ENCODE measurements around the gene TOGARAM1.

TOGARAM1 gene

GRCh38 chr14:44952391-44953110, 9.4 kb upstream of the TOGARAM1 start:
- in situ Hi-C loops (cut with HindIII; ENCODE audit: low sequenced_read_pairs) = no loop called here
- TF ChIP-seq CTCF (IDR thresholded peaks at IDR 0.05; ENCODE audit: low read depth, low read length) = no peak
- no peak overlapping the region for H3K4me3 ChIP-seq (ENCODE audit: low read depth, low read length)
- DNase-seq (ENCODE audit: low read depth, low spot score) = no peak

- in situ Hi-C loops (cut with HindIII; ENCODE audit: low sequenced_read_pairs) = no loop called here
- no peak for DNase-seq (ENCODE audit: low read depth, low spot score)
- no peak overlapping the region for H3K4me3 ChIP-seq (ENCODE audit: low read depth, low read length)
- no peak for TF ChIP-seq CTCF (IDR thresholded peaks at IDR 0.05; ENCODE audit: low read depth, low read length)
Observed at GRCh38 chr14:44954750-44955149, 7.2 kb upstream of the TOGARAM1 start.

- no peak for TF ChIP-seq CTCF (IDR thresholded peaks at IDR 0.05; ENCODE audit: low read depth, low read length)
- DNase-seq (ENCODE audit: low read depth, low spot score) = no peak
- H3K4me3 ChIP-seq (ENCODE audit: low read depth, low read length) = no peak overlapping the region
- in situ Hi-C loops (cut with HindIII; ENCODE audit: low sequenced_read_pairs) = no loop called here
Observed at GRCh38 chr14:44955528-44955927, 6.5 kb upstream of the TOGARAM1 start.

- no peak for TF ChIP-seq CTCF (IDR thresholded peaks at IDR 0.05; ENCODE audit: low read depth, low read length)
- H3K4me3 ChIP-seq (ENCODE audit: low read depth, low read length) = no peak overlapping the region
Observed at GRCh38 chr14:44956866-44957265, 5.1 kb upstream of the TOGARAM1 start.

GRCh38 chr14:44959538-44959937, 2.5 kb upstream of the TOGARAM1 start:
- H3K4me3 ChIP-seq (ENCODE audit: low read depth, low read length) = no peak overlapping the region
- TF ChIP-seq CTCF (IDR thresholded peaks at IDR 0.05; ENCODE audit: low read depth, low read length) = no peak
- no peak for DNase-seq (ENCODE audit: low read depth, low spot score)
- in situ Hi-C loops (cut with HindIII; ENCODE audit: low sequenced_read_pairs) = no loop called here

More at GRCh38 chr14:44956866-44957265, 5.1 kb upstream of the TOGARAM1 start:
- no peak for DNase-seq (ENCODE audit: low read depth, low spot score)
- in situ Hi-C loops (cut with HindIII; ENCODE audit: low sequenced_read_pairs) = no loop called here

- peak; percentile 16 for DNase-seq (ENCODE audit: low read depth, low spot score)
- no peak for TF ChIP-seq CTCF (IDR thresholded peaks at IDR 0.05; ENCODE audit: low read depth, low read length)
- peak overlapping the region; percentile 68 for H3K4me3 ChIP-seq (ENCODE audit: low read depth, low read length)
- in situ Hi-C loops (cut with HindIII; ENCODE audit: low sequenced_read_pairs) = no loop called here
Observed at GRCh38 chr14:44960146-44960545, 1.8 kb upstream of the TOGARAM1 start.
